ENCODE measurements around the gene HAPLN1.

The HAPLN1 gene

DNA sequence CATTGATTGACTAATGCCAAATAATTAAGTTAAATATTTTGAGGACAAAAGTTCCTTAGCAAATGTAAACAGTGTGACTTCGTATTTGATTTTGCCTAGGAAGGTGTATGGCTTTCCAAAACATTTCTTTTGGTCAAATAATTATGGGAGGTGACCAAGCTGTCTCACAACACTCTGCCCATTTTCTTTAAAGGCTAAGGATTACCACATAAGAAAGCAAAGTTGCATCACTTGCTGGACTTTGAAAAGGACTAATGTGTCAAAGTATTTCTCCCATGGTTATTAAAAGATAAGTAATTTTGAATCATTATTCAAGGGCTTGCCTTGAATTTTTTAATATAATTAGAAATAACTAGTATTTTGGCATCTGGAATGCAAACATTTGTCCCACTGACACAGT lies 74.7 kb downstream of the HAPLN1 start:
- FAIRE-seq (no peak), DNase-seq (ENCODE audit: low spot score) (no peak)

DNA sequence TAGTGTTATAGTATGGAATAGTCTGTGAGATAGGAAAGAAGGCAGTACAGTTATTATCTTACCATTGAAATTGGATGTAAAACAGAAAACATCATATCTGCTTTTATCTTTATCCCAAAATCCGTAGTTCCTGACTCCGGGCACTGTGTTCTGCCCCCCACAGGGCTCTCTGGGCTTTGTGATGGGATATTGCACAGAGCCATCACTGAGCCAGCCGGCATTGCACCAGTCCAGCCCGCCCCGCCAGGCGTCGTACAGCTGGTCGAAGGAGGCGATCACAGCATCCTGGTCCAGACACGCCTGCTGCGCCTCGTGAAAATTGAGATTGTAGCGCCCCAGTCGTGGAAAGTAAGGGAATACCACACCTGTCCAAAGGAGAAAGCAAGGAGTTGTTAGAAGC lies 76.4 kb downstream of the HAPLN1 start:
- DNase-seq (ENCODE audit: low spot score) (no peak), FAIRE-seq (no peak)

GRCh38 chr5:83641946-83642345 lies 78.7 kb downstream of the HAPLN1 start:
- DNase-seq (ENCODE audit: low spot score) (no peak), FAIRE-seq (no peak)

- no peak for FAIRE-seq
- no peak for DNase-seq (ENCODE audit: low spot score)
Measured at GRCh38 chr5:83639911-83640310, 80.7 kb downstream of the HAPLN1 start.

DNA sequence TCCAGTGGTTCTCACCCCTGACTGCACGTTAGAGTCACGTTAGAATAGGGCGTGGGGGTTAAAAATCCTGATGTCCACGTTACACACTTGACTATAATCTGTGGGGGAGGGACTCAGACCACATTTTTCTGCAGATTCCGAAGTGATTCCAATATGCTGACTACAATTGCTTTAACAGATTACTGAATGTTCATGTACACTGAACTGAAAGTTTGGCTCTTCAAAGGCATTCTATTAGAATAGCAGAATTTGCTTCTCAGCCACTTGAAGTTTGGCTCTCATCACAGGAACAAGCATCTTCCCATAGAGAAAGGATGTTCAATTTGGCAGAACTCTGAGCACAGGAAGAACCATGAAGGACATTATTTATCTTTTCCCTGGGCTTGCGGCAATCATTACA lies 84.5 kb downstream of the HAPLN1 start:
- FAIRE-seq, result no peak

DNA sequence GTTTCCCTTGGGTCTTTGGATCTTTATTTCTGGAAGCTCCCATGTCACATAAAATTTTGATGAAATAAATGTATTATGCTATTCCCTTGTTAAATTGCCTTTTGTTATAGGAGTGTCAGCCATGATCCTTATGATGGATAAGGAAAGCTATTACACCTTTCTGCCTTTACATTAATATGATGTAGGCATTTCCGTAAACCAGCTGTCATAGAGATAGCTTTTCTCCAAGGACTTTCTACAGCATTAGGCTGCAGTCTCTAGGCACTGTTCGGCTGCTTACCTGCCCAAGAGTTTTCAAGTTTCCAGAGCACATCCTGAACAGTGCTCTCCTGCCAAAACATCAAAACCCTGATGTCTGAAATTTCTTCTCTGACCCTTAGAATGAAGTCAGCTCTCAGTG lies 87.4 kb downstream of the HAPLN1 start:
- no peak for FAIRE-seq
- DNase-seq (ENCODE audit: low spot score), result no peak

More for the DNA sequence above, 84.5 kb downstream of the HAPLN1 start:
- DNase-seq (ENCODE audit: low spot score), result no peak

- DNase-seq (ENCODE audit: low spot score), result peak; percentile 57
- no peak for FAIRE-seq
Measured at GRCh38 chr5:83632874-83633273, 87.8 kb downstream of the HAPLN1 start.

GRCh38 chr5:83628360-83628759 lies 92.3 kb downstream of the HAPLN1 start:
- FAIRE-seq (no peak), DNase-seq (ENCODE audit: low spot score) (no peak)

GRCh38 chr5:83614841-83615240 lies 105.8 kb downstream of the HAPLN1 start:
- FAIRE-seq (no peak), DNase-seq (ENCODE audit: low spot score) (no peak)

DNA sequence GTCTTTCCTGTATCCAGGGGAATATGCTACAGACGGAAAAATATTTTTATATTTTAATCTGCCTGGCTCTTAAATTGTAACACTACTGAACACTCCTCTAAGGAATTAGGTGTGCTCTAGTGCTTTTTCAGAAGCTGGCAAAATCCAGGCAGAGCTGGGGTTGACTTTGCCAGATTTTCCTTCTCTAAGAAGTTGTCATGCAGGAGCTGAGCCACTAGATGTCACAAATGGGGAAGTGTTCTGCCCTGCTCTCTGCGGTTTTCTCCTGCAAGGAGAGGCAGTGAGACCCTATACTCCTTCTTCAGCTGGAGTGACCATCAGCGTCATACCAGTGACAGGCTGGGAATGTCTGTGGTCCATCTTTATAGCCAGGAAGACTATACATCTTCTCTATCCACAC lies 112.5 kb downstream of the HAPLN1 start:
- FAIRE-seq, result no peak
- DNase-seq (ENCODE audit: low spot score), result peak; percentile 67

- no peak for FAIRE-seq
- no peak for DNase-seq (ENCODE audit: low spot score)
Measured at GRCh38 chr5:83595217-83595616, 125.4 kb downstream of the HAPLN1 start.

DNA sequence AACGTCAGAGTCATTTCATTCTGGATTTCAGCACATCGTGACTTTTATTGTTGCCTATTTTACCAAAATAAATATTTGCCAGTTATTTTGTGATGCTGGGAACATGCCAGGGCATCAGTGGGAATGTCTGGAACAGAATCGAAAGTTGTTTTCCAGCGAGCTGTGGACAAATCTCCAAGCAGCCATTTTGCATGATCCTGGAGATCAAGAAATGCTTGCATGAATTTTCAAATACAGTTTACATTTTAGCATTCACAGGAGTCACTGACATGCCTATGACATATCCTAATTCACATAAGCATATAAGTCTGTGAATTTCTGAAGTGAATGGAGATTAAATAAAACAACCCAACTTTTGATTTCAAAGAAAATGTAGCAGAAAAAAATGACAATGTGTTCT lies 129.7 kb downstream of the HAPLN1 start:
- no peak for FAIRE-seq
- DNase-seq (ENCODE audit: low spot score), result no peak

GRCh38 chr5:83589786-83590185 lies 130.9 kb downstream of the HAPLN1 start:
- FAIRE-seq (no peak), DNase-seq (ENCODE audit: low spot score) (no peak)

Data from urothelium cell line (cell line).